Measurements from ENCODE around the gene IBTK. TPM values are rescaled to one million over a fixed set of nuclear protein-coding genes. Genes with fewer than 3 reads are reported as not detected.
"Not testable (repeated sequence)": the region's sequence is repeated elsewhere in the genome, so short reads cannot be mapped to it uniquely, and the experiment has no call there.

IBTK gene
- total RNA-seq, 2 experiments from 2014 or later = 28.6 to 29.5 TPM

DNA sequence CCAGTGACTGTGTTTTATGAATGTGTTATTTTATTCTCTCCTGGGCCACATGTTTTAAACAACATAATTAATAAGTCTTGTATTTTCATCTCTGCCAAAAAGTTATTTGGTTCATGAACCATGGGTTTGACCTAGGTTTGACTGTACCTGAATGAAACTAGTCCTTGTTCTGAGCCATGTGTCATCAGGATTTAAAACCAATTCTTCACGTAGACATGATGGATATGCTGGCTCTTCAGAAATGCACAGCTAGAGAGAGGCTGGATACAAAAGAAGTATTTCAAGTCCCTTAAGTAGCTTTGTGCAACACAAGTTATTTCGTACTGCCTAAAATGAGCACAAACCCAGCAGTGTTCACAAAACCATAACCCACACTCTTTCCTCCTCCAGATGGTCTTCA lies 116.1 kb downstream of the IBTK start:
- Mint-ChIP-seq H3K27me3 (peaks cover 18% of the 10 kb centered on the region), H3K4me1 (no peaks in the 10 kb centered on the region), H3K4me3 (no peak overlapping the region), H3K36me3 (ENCODE audit: low read depth) (no peaks in the 10 kb centered on the region), H3K27ac (no peak overlapping the region), H3K9me3 (ENCODE audit: low read depth) (peaks cover 3% of the 10 kb centered on the region)
- no peak for DNase-seq
- CTCF ChIA-PET = no interaction called here
- no peak for ATAC-seq
- POLR2A ChIA-PET = no interaction called here
- intact Hi-C loops (cut with DNase I, micrococcal nuclease) = no loop called here

DNA sequence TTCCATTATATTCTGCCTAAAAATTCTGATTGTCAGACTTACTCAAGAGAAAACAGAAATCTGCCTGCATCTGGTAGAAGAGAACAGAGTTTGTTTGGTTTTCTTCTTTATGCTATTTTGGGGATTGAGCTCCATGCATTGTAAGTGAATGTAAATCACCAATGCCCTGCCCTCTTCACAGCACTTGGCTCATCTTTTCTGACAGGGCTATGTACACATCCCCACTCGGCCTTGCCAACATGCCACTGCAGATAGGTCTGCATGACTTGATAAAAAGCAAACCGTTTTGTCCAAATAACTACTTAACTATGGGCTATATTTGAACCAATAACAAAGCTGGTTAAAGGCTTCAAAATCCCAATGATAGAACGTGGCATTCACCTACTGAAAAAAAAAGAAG lies 117.7 kb downstream of the IBTK start:
- Mint-ChIP-seq H3K36me3 (ENCODE audit: low read depth) (no peaks in the 10 kb centered on the region), H3K4me1 (no peaks in the 10 kb centered on the region), H3K9me3 (ENCODE audit: low read depth) (peaks cover 3% of the 10 kb centered on the region)

DNA sequence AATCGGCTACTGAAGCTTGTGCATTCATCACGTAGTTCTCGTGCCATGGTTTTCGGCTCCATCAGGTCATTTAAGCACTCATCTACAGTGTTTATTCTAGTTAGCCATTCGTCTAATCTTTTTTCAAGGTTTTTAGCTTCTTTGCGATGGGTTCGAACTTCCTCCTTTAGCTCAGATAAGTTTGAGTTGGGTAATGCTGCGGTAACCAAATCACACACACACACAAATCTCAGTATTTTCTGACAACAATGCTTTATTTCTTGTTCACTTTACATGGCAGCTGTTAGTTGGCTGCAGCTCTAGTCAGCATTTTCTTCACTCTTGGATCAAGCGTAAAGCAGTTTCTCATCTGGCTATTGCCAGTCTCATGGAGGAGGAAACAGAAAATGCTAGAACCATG lies 118.6 kb downstream of the IBTK start:
- H3K4me3 Mint-ChIP-seq; intact Hi-C loops (cut with DNase I, micrococcal nuclease); H3K27ac Mint-ChIP-seq; H3K36me3 Mint-ChIP-seq (ENCODE audit: low read depth); DNase-seq; CTCF ChIA-PET; H3K9me3 Mint-ChIP-seq (ENCODE audit: low read depth); H3K4me1 Mint-ChIP-seq; POLR2A ChIA-PET; ATAC-seq: not testable (repeated sequence)
- peaks cover 14% of the 10 kb centered on the region for H3K27me3 Mint-ChIP-seq

More for the DNA sequence above, 117.7 kb downstream of the IBTK start:
- Mint-ChIP-seq H3K4me3 (no peak overlapping the region), H3K27me3 (peaks cover 18% of the 10 kb centered on the region), H3K27ac (no peak overlapping the region)
- no peak for ATAC-seq
- CTCF ChIA-PET = no interaction called here
- intact Hi-C loops (cut with DNase I, micrococcal nuclease) = no loop called here
- POLR2A ChIA-PET = no interaction called here
- DNase-seq = no peak

DNA sequence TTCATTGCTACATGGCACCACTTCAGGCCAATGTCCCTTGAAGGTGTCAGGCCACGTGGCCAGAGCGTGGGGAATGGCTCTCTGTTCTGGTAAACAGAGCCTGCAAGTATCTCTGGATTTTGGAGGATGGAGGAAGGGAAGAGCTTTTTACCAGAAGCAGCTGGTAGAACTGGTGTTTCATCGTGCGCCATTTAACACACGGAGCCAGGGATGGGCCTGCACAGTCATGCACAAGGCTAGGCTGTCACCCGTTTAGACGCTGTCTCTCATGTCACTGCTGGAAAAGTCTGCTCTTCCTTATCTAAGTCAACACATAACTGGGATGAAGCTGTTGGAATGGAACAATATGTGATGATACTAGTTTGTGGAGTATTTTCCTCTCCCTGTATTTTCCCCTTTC lies 123.9 kb downstream of the IBTK start:
- Mint-ChIP-seq H3K4me1 (no peaks in the 10 kb centered on the region), H3K9me3 (ENCODE audit: low read depth) (peaks cover 2% of the 10 kb centered on the region), H3K4me3 (no peak overlapping the region), H3K27me3 (peaks cover 1% of the 10 kb centered on the region), H3K36me3 (ENCODE audit: low read depth) (no peaks in the 10 kb centered on the region), H3K27ac (no peak overlapping the region)
- ATAC-seq = no peak
- ChIA-PET CTCF (no interaction called here), POLR2A (no interaction called here)
- intact Hi-C loops (cut with DNase I, micrococcal nuclease) = no loop called here
- DNase-seq = no peak

Other genes starting within 250 kb of the IBTK start
- gene TPBG, start 116.1 kb upstream of the IBTK start, total RNA-seq = under 1 TPM; 0.33 to 0.43 TPM

Measured in activated CD4-positive, alpha-beta T cell treated with anti-CD3 and anti-CD28 coated beads for 36 hours (primary cell).